Activated CD8-positive, alpha-beta T cell treated with anti-CD3 and anti-CD28 coated beads, Interleukin-2, amount 10 ng/mL, durations not matched to agents 7 days and 5 days (primary cell): ENCODE results near the gene SPATA7. TPM values are rescaled to one million over a fixed set of nuclear protein-coding genes. Genes with fewer than 3 reads are reported as not detected.
"Not testable (repeated sequence)": the region's sequence is repeated elsewhere in the genome, so short reads cannot be mapped to it uniquely, and the experiment has no call there.

Experiments used
- ATAC-seq: fragments of 150-1000 bp; cut with Tn5 transposase; one replicate; pipeline ENCODE4 v1.10.0; 2021; ENCODE audit warnings: moderate library complexity
- CTCF ChIA-PET: fragments of 350-600 bp; sonication (Branson Sonifier 250); formaldehyde crosslinking; loops from one replicate; lab custom pipeline; 2021; ENCODE audit warnings: antibody characterized with exemption; lab: Charles Lee
- POLR2A ChIA-PET: fragments of 350-600 bp; sonication (Branson Sonifier 250); formaldehyde crosslinking; loops from one replicate; lab custom pipeline; 2021; ENCODE audit warnings: antibody characterized with exemption; lab: Charles Lee
- DNase-seq: peaks from one replicate; pipeline ENCODE4 v3.0.0-alpha.2; 2020
- H3K27ac Mint-ChIP-seq: one replicate; pipeline ENCODE4 v1.8.0; 2021; ENCODE audit warnings: mild to moderate bottlenecking, mixed read lengths
- H3K27me3 Mint-ChIP-seq: one replicate; pipeline ENCODE4 v1.8.0; 2021; ENCODE audit warnings: low read depth, mixed read lengths
- H3K36me3 Mint-ChIP-seq: one replicate; pipeline ENCODE4 v1.8.0; 2021; ENCODE audit warnings: low read depth, mixed read lengths
- H3K4me1 Mint-ChIP-seq: one replicate; pipeline ENCODE4 v1.8.0; 2021; ENCODE audit warnings: low read depth, mixed read lengths
- H3K4me3 Mint-ChIP-seq: one replicate; pipeline ENCODE4 v1.8.0; 2021; ENCODE audit warnings: mild to moderate bottlenecking, mixed read lengths
- H3K9me3 Mint-ChIP-seq: one replicate; pipeline ENCODE4 v1.8.0; 2022; ENCODE audit warnings: mixed read lengths; ENCODE audit not compliant: insufficient read depth
- total RNA-seq, 2 experiments: library from RNA; stranded (reverse); gene quantifications; one replicate each; pipeline ENCODE4 v1.2.3, GENCODE V29; 2021

The SPATA7 gene
- total RNA-seq, 2 experiments from 2014 or later = 3.3 to 4.3 TPM

DNA sequence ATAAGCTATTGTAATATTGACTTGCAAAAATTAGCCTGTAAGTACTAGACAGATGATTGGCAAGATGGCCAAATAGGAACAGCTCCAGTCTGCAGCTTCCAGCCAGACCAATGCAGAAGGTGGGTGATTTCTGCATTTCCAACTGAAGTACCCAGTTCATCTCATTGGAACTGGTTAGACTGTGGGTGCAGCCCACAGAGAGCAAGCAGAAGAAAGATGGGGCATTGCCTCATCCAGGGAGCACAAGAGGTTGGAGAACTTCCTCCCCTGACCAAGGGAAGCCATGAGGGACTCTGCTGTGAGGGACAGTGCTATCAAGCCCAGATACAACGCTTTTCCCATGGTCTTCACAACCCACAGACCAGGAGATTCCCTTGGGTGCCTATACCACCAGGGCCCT lies 16.0 kb upstream of the SPATA7 start:
- Mint-ChIP-seq H3K4me3 (no peak overlapping the region), H3K4me1 (no peaks in the 10 kb centered on the region), H3K27me3 (peaks cover 24% of the 10 kb centered on the region), H3K9me3 (no peaks in the 10 kb centered on the region), H3K27ac (no peak overlapping the region), H3K36me3 (no peaks in the 10 kb centered on the region)
- DNase-seq (no peak), ATAC-seq (no peak)
- ChIA-PET CTCF (no interaction called here), POLR2A (no interaction called here)

DNA sequence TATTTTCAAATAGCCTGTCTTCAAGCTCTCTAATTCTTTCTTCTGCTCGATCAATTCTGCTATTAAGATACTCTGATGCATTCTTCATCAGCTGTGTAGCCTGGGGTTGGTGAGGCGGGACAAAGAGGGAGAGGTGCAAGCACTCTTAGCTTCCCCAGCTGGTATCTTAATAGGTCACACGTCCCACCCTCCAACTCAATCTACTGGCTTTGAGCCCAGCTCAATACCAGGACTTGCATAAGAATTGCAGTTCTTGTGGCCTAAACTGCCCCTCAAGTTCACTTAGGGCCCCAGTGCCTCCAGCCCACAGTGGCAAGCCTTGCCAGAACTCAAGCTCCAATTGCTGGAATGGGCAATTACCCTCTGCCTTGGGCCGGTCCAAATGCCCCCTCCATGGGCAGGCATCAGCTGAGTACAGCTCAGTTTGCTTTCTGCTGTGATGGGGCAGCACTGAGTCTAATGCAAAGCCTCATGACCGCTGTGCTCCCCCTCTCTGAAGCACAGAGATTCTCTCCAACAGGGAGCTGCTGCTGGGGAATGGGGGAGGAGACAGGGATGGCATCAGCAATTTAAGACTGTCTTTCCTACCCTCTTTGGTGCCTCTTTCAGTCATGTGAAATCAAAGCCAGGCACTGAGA lies 5.6 kb upstream of the SPATA7 start:
- DNase-seq = no peak
- no peaks in the 10 kb centered on the region for H3K9me3 Mint-ChIP-seq
- H3K36me3 Mint-ChIP-seq = no peaks in the 10 kb centered on the region
- peaks cover 13% of the 10 kb centered on the region for H3K4me1 Mint-ChIP-seq
- peaks cover 17% of the 10 kb centered on the region for H3K27me3 Mint-ChIP-seq
- no peak overlapping the region for H3K27ac Mint-ChIP-seq
- H3K4me3 Mint-ChIP-seq = no peak overlapping the region
- POLR2A ChIA-PET = no interaction called here
- CTCF ChIA-PET = interaction anchor here (0.8 to 3.0 kb wide), 5 partner anchors 10 to 482 kb away, joined by 3 to 18 read pairs (median 6); no protein-coding TSS in a partner anchor
- ATAC-seq = no peak

DNA sequence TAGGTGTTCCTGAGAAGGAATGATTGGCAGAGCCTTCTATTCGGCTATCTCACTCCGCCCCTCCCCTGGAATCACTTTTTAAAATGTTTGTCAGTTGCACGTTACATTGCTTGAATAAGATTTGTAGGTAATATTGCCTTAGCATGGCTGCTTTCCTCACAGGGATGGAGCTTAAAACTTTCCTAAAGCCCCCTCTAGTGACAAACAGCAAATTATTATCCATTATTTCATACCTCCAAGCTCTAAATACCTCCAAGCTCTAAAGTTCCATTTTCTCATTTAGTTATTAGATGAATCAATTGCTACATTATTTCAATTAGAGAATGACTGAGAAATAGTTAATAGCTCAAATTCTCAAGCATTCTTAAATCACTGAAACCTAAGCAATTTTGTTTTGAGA lies 5.1 kb upstream of the SPATA7 start:
- no peak for DNase-seq
- POLR2A ChIA-PET = no interaction called here
- Mint-ChIP-seq H3K9me3 (no peaks in the 10 kb centered on the region), H3K27ac (no peak overlapping the region), H3K4me3 (no peak overlapping the region), H3K36me3 (peaks cover 2% of the 10 kb centered on the region), H3K4me1 (peaks cover 14% of the 10 kb centered on the region), H3K27me3 (peaks cover 17% of the 10 kb centered on the region)
- ATAC-seq = no peak
- CTCF ChIA-PET = interaction anchor here (0.8 to 3.0 kb wide), 5 partner anchors 10 to 482 kb away, joined by 3 to 18 read pairs (median 6); no protein-coding TSS in a partner anchor

DNA sequence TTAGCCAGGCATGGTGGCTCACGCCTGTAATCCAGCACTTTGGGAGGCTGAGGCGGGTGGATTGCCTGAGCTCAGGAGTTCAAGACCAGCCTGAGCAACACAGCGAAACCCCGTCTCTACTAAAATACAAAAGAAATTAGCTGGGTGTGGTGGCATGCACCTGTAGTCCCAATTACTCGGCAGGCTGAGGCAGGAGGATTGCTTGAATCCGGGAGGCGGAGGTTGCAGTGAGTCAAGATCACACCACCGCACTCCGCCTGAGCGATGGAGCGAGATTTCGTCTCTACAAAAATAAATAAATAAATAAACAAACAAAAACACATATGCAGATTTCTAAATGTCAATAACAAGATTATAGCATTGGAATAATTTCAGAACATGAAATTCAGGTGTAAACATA lies 3.8 kb upstream of the SPATA7 start:
- H3K9me3 Mint-ChIP-seq, ATAC-seq, DNase-seq, H3K27ac Mint-ChIP-seq, H3K4me3 Mint-ChIP-seq, POLR2A ChIA-PET, H3K36me3 Mint-ChIP-seq: not testable (repeated sequence)
- peaks cover 15% of the 10 kb centered on the region for H3K27me3 Mint-ChIP-seq
- peaks cover 22% of the 10 kb centered on the region for H3K4me1 Mint-ChIP-seq
- CTCF ChIA-PET = interaction anchor here (1.0 kb wide), 1 partner anchor 193 kb away, joined by 3 read pairs; no protein-coding TSS in a partner anchor

DNA sequence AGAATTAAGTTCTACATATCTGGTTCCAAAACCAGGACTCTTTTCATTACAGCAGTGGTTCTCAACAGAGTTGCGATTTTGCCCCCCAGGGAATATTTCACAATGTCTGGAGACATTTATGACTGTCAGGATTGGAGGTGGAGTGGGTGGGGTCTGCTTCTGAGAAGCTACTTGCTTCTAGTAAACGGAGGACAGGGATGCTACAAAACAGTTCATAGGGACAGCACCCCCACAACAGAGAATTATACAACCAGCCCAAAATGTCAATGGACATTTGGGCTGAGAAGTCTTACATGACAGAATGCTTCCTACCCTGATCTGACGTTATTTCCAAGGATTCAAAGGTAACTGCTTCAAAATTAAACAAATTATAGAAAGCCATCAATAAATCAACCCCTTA lies 739 bp upstream of the SPATA7 start:
- POLR2A ChIA-PET = interaction anchor here (0.8 to 1.2 kb wide), 2 partner anchors 372 to 456 kb away, joined by 3 read pairs; no protein-coding TSS in a partner anchor

DNA sequence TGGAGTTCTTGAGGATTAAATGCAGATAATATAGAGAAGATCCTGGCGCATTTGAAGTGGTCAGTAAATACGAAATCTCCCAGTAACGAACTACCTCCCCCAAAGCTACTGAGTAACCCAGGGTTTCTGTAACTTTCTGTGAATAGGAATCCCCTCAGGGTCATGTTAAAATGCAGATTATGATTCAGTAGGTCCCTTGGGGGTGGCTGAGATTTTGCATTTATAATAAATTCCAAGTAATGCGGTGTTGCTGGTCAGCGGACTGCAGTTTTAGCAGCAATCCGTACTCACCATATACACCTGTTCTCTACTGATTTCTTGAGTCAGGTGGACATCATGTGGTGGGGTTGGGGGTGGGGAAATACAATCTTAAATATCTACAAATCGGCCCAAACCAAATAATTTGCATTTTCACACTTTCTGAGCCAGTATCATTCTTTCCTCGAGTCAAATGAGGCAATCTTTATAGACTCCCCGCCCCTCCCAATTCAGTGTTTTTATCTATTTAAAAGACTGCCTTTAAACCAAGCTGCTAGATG lies 868 bp downstream of the SPATA7 start:
- ChIA-PET POLR2A (no interaction called here), CTCF (no interaction called here)
- ATAC-seq (no peak), DNase-seq (no peak)
- H3K4me1 Mint-ChIP-seq = peaks cover 22% of the 10 kb centered on the region
- H3K9me3 Mint-ChIP-seq = no peaks in the 10 kb centered on the region
- H3K36me3 Mint-ChIP-seq = peaks cover 2% of the 10 kb centered on the region
- peak overlapping the region; percentile 95 for H3K4me3 Mint-ChIP-seq
- H3K27me3 Mint-ChIP-seq = peaks cover 10% of the 10 kb centered on the region
- H3K27ac Mint-ChIP-seq = peak overlapping the region; percentile 48

More for the DNA sequence above, 739 bp upstream of the SPATA7 start:
- peak overlapping the region; percentile 95 for H3K4me3 Mint-ChIP-seq
- peaks cover 22% of the 10 kb centered on the region for H3K4me1 Mint-ChIP-seq
- CTCF ChIA-PET = interaction anchor here (1.5 to 2.7 kb wide), 2 partner anchors 56 to 195 kb away, joined by 4 to 12 read pairs; no protein-coding TSS in a partner anchor
- ATAC-seq (no peak), DNase-seq (no peak)
- H3K9me3 Mint-ChIP-seq = no peaks in the 10 kb centered on the region
- peaks cover 2% of the 10 kb centered on the region for H3K36me3 Mint-ChIP-seq
- peaks cover 10% of the 10 kb centered on the region for H3K27me3 Mint-ChIP-seq
- H3K27ac Mint-ChIP-seq = peak overlapping the region; percentile 90

DNA sequence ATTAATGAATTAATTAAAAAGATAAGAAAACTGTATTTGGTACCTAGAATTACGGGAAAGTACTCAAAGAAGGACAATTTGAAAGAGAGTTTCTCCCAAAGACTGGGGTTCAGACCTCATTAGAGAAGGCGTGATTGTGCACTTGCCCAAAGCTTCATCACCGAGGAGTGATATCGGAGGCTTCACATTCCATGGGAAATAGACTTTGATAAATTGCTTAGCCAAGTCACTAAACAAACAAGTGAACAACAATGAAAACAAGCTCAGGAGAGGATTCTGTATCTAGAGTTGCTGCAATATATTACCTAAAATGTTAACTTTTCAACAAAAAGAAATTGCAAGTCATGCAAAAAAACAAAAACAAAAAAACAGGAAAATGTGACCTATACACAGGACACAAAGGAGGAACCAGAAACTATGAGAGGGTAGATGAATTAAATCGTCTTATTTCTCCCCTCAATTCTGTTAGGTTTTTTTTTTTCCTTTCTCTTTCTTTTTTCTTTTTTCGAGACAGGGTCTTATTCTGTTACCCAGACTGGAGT lies 3.4 kb downstream of the SPATA7 start:
- Mint-ChIP-seq H3K9me3 (no peaks in the 10 kb centered on the region), H3K36me3 (peaks cover 2% of the 10 kb centered on the region), H3K27me3 (peaks cover 3% of the 10 kb centered on the region), H3K27ac (no peak overlapping the region), H3K4me3 (no peak overlapping the region), H3K4me1 (peaks cover 18% of the 10 kb centered on the region)
- ChIA-PET POLR2A (no interaction called here), CTCF (interaction anchor here (1.9 kb wide), 1 partner anchor 9 kb away, joined by 6 read pairs; no protein-coding TSS in a partner anchor)
- ATAC-seq = no peak
- no peak for DNase-seq

DNA sequence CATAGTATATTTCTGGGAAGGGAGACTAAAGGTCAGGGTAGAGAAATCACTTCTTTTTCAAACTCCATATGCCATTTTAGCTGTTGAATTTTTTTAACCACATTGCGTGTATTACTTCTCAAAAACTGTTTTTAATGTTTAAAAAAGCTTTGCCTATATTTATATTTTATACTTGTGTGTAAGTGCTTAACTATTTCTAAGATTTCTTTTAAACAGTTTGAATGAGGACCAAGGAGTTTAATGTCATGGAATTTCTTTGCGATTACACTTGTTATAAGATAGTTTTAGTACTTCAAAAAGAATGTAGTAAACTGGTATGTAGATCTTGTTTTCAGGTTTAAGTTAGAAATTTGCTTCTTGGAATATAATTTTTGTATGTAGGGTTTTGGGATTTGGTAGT lies 7.2 kb downstream of the SPATA7 start:
- POLR2A ChIA-PET = no interaction called here
- ATAC-seq (no peak), DNase-seq (no peak)
- H3K4me1 Mint-ChIP-seq = no peaks in the 10 kb centered on the region
- no peaks in the 10 kb centered on the region for H3K27me3 Mint-ChIP-seq
- no peak overlapping the region for H3K27ac Mint-ChIP-seq
- H3K4me3 Mint-ChIP-seq = no peak overlapping the region
- CTCF ChIA-PET = interaction anchor here (0.8 to 1.4 kb wide), 2 partner anchors 203 to 448 kb away, joined by 3 read pairs; no protein-coding TSS in a partner anchor
- H3K36me3 Mint-ChIP-seq = peaks cover 5% of the 10 kb centered on the region
- no peaks in the 10 kb centered on the region for H3K9me3 Mint-ChIP-seq

DNA sequence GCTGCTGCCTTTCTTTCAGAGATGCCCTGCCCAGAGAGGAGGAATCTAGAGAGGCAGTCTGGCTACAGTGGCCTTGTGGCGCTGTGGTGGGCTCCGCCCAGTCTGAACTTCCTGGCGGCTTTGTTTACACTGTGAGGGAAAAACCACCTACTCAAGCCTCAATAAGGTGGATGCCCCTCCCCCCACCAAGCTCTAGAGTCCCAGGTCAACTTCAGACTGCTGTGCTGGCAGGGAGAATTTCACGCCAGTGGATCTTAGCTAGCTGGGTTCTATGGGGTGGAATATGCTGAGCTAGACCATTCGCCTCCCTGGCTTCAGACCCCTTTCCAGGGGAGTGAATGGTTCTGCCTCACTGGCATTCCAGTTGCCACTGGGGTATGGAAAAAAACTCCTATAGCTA lies 25.6 kb downstream of the SPATA7 start:
- ATAC-seq (no peak), DNase-seq (no peak)
- Mint-ChIP-seq H3K4me1 (peaks cover 2% of the 10 kb centered on the region), H3K27ac (no peak overlapping the region), H3K4me3 (no peak overlapping the region), H3K36me3 (peaks cover 5% of the 10 kb centered on the region), H3K9me3 (peaks cover 15% of the 10 kb centered on the region), H3K27me3 (no peaks in the 10 kb centered on the region)
- CTCF ChIA-PET = no interaction called here
- POLR2A ChIA-PET = no interaction called here

DNA sequence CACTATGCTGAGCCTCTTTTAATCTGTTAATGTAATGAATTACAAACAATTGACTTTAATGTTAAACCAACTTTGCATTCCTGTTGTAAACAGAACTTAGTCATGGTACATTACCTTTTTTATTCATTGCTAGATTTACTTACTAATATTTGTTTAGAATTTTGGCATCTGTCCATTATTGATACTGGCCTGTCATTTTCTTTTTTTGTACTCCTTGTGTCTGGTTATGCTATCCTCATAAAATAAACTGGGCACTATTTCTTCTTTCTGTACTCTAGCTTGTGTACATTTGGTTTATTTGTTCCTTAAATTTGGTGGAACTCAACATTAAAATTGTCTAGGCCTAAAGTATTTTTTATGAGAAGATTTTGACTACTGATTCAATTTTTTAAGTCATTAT lies 32.1 kb downstream of the SPATA7 start:
- no peak overlapping the region for H3K27ac Mint-ChIP-seq
- no peaks in the 10 kb centered on the region for H3K27me3 Mint-ChIP-seq
- CTCF ChIA-PET = no interaction called here
- H3K9me3 Mint-ChIP-seq = peaks cover 16% of the 10 kb centered on the region
- ATAC-seq (no peak), DNase-seq (no peak)
- no peaks in the 10 kb centered on the region for H3K4me1 Mint-ChIP-seq
- POLR2A ChIA-PET = no interaction called here
- peaks cover 14% of the 10 kb centered on the region for H3K36me3 Mint-ChIP-seq
- no peak overlapping the region for H3K4me3 Mint-ChIP-seq

DNA sequence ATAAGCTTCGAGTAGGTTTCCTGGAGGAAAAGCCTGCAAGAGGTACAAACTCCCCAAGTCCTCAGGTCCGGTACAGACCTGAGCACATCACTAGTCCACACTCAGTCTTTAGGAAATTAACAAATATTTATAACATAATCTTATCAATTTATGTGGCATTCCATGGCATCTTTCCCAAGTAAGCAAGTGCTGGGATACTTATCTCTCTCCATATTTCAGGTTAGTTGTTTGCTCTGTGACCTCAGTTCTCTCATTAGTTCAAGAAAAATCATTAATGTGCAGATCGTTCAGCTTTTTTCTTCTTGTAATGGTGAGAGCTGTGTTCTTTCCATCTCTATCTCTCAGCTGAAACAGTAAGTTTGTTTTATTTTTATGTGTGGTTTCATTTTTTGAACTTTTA lies 34.7 kb downstream of the SPATA7 start:
- Mint-ChIP-seq H3K4me1 (no peaks in the 10 kb centered on the region), H3K9me3 (peaks cover 5% of the 10 kb centered on the region), H3K4me3 (no peak overlapping the region), H3K27ac (no peak overlapping the region), H3K27me3 (no peaks in the 10 kb centered on the region), H3K36me3 (peaks cover 12% of the 10 kb centered on the region)
- ChIA-PET POLR2A (no interaction called here), CTCF (no interaction called here)
- ATAC-seq = no peak
- no peak for DNase-seq

DNA sequence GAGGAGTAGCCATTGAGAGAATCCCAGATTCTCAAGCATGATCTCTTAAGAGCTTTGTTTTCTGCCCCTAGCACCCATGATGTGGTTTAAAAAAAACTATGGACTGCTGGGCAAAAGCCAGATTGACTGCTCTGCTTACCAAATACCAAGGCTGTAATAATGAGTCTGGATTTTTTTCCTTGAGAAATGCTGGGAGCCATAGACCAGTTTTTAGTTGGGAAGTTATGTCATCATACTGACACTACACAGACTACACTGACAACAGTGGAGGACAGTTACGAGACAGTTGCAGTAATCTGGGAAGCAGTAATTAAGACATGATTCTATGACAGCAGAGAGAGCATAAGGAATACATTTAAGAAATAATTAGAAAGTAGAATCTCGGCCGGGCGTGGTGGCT lies 35.8 kb downstream of the SPATA7 start:
- no peak overlapping the region for H3K27ac Mint-ChIP-seq
- DNase-seq = no peak
- no peaks in the 10 kb centered on the region for H3K4me1 Mint-ChIP-seq
- no peak overlapping the region for H3K4me3 Mint-ChIP-seq
- no peaks in the 10 kb centered on the region for H3K27me3 Mint-ChIP-seq
- H3K9me3 Mint-ChIP-seq = no peaks in the 10 kb centered on the region
- peaks cover 8% of the 10 kb centered on the region for H3K36me3 Mint-ChIP-seq
- ChIA-PET CTCF (no interaction called here), POLR2A (no interaction called here)
- ATAC-seq = no peak
